HG03039 (cell line): ENCODE measurements around the gene TAS1R2.
"Not testable (repeated sequence)": the region's sequence is repeated elsewhere in the genome, so short reads cannot be mapped to it uniquely, and the experiment has no call there.

ENCODE experiments used
- ATAC-seq: cut with Tn5 transposase; IDR thresholded peaks from one replicate; pipeline ENCODE4 v1.9.1; 2021; ENCODE audit warnings: mild to moderate bottlenecking, moderate library complexity; ENCODE audit not compliant: unreplicated experiment

TAS1R2 gene

DNA sequence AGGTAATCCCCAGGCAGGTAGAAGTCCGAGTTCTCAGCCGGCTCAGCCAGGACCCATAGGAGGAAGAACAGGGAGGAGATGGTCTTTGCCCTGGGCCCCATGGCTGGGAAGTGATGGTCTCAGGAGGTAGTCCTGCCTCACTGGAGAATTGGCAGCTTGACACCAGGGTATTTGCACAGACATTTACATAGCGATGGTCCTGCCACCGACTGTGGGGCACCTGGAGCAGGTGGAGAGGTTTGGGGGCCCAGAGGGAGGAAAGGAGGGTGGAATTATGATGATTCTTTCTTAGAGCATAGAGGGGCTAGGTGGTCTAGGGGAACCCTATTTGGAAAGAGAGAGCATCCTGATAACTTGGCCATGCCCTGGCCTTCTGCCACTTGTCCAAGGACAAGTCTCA is at the start of gene TAS1R2:
TAS1R2 (minus strand) TSS at position 101 of the 400 bp plus-strand sequence; CDS start at position 101, 0 bp downstream.
- ATAC-seq = no peak

DNA sequence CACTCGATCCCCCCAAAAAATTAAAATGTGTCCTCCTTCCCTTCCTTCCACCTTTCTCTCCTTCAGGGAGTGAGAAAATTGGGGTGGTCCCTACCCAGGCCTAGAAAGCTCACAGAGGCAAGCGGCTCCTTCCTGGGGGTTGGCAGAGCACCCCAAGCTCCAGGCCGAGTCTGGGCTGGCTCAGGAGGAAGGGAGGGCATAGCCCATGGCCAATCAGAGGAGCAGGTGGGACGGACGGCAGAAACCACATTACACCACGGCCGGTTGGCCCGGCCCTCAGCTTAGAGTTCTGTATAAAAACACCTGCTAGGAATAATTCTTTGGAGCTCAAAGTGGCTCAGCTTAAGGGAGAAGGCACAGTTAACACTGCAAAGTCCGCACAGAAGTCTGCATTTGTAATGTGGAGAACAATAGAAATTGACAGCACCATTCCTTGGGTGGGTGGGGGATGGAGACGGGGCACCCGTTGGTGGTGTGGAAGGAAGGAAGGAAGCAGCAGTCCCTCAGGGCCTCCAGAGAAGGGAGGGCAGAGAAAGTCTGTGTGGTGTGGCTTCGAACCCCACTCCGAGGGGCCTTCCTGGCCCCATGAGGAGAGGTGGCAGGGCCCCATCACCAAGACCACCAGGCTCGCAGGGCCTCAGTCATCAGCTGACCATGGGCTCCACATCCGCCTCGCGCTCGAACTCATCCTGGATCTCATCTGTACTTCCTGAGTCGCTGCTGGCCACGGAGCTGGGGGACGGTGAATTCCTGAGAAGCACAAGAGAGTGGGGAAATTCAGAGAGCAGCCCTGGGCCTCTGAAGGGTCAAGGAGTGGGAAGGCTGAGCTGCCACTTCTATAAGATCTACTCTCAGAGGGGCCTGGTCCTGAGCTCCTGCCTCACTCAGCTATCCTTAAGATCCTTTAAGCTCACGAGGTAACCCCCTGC is 48.7 kb upstream of the TAS1R2 start:
- no peak for ATAC-seq

DNA sequence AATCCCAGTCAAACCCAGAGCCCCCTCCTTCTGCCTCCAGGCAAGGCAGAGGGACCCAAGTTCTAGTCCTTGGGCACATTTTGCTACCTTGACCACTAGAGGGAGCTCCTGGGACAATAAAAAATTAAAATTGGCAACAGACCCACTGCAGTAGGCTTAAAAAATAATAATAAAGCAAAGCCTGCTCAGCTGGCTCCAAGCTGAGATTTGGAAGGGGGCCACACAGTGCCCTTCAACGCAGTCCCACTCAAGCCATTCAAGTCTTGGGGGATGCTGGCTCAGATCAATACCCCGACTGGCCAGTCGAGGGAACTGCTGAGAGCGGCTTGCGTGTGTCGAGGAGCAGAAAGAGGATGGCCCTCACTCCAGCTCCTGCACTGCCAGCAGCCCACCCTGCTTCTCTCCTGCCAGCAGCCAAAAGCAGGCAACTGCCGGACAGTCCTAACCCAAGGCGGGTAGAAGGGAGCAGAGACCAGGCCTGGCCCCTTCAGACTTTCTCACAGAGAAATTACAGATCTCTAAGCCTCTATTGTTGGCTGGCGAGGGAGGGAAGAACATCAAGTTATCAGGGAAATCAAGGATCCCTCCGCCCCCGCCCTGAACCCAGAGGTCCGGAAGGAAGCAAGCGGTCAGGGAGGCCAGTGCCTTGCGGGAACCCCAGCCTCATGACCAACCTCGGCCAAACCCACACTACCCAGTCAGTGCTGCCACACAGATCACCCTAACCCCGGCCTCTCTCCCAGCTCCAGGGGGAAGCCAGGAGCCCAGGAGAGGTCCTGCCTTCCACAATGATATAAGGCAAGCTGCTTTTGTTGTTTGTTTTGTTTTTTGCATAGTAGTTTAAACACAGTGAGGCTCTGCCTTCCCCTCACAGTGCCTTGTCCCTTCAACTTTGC is 47.8 kb upstream of the TAS1R2 start:
- no peak for ATAC-seq

DNA sequence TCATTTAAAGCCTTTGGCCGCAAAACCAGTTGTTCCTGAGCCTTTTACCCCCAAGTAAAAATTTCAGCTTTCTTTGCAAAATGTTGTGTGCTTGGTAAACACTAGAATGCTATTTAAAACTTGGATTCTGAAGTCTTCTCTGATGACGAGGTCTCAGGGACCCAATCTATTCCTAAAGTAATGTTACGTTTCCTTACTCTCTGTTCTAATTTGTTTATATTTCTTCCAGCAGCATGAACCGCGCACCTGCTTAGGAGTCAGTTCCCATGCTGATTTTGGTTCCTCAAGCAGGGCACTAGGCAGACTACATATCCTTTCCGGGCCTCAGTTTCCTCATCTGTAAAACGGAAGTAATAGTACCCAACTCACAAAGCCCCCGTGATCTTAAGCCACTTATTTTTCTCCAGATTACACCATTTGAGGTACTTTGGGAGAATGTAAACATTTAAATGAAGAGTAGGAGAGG is 43.9 kb upstream of the TAS1R2 start:
- no peak for ATAC-seq

DNA sequence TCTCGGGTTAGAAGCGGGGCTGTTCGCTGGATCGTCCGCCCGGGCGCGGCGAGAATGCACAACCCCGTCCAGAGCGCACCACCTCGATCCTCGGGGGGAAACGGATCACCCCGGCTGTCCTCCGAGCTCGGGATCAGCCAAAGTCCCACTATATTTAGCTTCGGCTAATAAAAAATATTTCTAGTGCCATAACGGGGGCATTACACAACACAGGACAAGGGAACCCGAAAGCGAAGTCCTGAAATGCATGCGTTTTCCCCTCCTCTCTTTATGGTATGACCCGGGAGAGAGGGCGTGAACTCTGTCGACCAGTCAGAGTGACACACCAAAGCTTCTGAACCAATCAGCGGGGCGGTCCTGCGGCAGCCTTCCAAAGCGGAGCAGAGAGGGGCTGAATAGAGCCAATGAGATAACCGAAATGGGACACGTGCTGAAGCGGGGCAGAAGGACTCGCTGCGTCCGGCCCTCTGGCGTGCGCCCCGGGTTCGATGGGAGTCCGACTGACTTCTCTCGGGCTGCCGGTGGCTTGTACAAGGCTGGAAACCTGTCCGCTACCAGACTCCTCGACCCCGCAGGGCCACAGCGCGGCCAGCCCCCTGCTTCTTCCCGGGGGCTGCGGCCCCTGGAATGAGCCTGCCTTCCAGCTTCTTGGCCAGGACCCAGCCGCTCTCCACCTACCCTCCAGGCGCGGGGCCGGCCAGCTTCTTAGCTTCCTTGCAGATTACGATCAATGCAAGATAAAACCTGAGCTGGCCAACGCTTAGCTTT is 43.2 kb upstream of the TAS1R2 start, which contains the start of gene ALDH4A1:
ALDH4A1 (minus strand) TSS at position 33 of the 768 bp plus-strand sequence; CDS start at position 1, 32 bp downstream.
- ATAC-seq = peak; percentile 86

DNA sequence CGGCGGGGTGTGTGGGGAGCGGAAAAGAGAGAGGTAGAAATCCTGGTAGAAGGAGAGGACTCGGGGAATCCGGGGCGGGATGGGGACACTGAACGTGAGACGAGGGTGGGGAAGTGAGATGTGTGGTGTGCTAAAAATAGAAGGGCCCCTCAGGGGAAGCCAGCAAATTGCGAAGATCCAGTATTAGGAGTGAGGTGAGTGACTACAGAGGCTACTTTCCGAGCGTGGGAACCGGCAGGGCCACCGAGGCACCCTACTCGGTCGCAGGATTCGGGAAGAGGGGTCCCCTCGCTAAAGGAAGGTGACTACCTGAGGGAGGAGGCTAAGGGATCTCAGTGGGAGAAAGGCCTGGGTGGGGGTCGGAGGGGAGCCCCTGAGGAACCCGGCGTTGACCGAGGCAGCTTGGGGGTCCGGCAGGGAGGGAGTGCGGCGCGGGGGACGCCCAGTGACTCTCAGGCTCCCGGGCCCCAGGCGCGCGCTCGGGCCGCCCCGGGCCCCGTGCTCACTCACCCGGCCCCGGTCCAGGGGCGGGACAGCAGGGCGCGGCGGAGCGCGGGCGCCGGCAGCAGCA is 42.6 kb upstream of the TAS1R2 start:
- ATAC-seq = no peak

DNA sequence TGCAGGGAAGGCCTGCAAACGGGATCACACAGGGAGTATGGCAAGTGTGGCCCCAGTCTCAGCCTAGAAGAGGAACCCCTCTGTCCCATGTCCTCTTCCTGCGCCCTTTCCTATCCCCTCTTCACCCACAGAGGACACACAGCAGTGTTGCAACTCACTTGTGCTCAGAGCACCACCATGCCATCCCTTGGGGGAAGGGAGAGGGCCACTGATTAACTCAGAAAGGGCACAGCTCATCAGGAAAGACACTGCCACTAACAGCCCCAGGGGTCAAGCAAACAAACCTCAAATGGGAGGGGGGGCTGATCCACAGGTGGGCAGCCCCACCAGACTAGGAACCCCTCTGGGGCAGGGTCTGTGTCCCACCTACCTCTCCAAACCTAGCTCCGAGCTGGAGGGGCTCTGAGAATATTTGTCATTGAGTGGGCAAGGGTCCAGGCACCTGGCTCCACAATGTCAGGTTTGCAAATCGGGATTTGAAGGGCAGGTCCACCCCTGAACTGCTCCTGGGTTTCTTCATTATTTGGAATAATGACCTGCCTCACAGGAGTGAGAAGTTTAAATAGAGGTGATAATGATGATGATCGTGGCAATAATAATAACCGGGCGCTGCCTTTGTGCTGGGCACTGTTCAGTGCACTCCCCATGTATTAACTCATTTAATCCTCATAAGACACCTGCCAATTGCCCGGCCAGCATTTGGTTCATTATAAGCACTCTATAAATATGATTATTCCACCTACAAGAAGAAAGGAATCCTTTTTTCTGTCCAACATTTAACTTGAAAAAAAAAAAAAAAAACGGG is 41.9 kb upstream of the TAS1R2 start:
- ATAC-seq = no peak

DNA sequence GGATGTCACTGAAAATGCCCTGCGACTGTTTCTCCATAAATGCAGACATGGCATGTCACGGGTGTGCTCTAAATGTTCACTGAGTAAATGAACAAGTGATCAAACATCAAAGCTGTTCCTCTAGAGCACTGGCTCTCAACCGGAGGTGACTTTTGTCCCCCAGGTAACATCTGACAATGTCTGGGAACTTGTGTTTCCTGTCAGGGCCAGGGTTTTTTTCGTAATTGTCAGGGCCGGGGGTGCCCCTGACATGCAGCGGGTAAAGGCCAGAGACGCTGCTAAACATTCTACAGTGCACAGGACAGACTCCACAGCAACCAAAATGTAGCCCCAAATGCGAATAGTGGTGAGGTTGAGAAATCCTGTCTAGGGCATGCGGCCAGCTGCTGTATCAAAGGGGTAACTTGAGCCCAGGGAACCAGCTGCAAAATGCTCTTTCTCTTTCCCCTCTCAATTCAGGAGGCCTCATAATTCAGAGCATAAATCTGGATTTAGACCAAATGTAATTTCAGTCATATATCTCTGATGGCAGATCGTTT is 40.9 kb upstream of the TAS1R2 start:
- no peak for ATAC-seq

DNA sequence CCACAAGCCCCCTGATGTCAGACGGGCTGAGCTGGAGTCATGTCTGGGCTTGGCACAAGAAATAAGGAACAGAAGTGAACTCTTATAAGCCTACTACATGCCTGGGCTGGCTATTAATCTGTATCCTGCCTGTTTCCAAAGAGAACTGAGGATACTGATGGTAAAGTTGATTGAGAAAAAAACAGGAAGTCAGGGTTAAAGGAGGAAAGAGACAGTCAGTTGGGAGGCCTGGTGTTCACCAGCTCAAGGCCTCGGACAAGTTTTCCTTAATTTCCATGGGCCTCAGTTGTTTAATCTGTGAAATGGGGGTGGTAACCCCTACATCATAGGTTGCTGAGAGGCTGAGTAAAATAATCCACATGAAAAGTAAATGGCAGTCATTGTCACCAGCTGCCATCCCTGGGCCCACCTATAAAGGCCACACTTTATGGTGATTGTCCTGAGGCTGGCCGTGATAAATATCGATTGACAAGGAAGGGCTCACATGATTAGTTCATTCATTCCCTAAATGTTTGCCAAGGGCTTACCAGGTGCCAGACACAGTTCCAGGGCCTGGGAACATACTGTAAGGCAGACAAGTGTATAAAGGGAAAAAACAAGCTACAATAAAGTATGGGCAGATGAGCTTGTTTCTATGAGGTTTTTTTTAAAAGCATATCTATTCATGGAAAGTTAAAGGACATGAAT is 40.0 kb upstream of the TAS1R2 start:
- no peak for ATAC-seq

DNA sequence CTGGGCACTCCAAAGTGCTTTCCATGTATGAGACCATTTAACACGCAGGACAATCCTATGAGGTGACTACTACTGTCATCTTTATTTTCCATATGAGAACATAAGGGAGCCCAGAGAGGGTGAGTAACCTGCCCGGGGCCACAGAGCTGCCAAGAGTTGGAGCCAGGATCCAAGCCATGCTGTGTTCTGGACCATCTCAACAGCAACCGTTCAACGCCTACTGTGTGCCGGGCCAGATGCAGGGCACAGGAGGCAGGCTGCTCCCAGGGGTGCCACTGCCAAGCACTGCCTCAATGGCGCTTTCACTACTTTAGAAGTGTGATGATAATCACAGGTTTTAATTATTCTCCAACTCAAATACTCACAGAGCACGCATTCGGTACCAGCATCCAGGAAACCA is 39.1 kb upstream of the TAS1R2 start:
- no peak for ATAC-seq

DNA sequence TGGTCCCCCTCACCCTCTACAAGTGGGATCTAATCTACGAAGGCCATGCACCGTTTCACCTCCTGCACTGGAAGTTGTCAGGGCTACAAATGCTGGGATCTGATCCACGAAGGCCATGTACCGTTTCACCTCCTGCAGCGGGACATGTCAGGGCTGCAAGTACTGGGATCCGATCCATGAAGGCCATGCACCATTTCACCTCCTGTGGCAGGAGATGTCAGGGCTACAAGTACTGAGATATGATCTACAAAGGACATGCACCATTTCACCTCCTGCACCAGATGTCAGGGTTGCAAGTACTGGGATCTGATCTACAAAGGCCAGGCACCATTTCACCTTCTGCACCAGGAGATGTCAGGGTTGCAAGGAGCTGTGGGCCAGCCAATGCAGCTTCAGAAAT is 35.9 kb upstream of the TAS1R2 start:
- ATAC-seq = no peak

DNA sequence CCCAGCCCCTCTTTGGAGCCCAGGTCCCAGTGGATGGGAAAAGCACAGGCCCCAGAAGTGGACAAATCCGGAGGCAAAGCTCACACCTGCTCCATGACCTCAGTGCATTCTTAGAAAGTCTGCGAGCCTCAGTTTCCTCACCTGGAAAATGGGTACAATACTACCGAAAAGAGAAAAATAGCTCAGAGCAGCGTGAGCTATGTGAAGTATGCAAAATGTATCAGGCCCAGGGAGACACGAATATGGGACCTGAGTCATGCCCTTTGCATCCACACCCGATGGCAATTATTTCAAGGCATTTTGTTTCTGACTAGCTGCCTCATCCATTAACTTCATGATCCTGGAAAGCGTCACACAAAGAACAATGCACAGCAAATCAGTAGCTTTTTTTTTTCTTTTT is 33.7 kb upstream of the TAS1R2 start:
- ATAC-seq = no peak

DNA sequence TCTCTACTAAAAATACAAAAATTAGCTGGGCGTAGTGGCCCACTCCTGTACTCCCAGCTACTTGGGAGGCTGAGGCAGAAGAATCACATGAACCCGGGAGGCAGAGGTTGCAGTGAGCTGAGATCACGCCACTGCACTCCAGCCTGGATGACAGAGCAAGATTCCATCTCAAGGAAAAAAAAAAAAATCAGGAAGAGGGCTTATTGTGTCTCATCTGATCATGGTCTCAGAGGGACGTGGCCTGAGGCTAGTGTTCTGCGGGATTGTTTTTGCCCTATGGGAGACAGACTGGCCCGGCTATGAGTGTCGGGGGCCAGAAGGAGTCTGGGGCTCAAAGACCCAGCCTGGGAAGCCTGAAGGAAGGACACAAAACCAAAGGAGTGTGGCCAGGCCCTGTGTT is 32.4 kb upstream of the TAS1R2 start:
- not testable (repeated sequence) for ATAC-seq

DNA sequence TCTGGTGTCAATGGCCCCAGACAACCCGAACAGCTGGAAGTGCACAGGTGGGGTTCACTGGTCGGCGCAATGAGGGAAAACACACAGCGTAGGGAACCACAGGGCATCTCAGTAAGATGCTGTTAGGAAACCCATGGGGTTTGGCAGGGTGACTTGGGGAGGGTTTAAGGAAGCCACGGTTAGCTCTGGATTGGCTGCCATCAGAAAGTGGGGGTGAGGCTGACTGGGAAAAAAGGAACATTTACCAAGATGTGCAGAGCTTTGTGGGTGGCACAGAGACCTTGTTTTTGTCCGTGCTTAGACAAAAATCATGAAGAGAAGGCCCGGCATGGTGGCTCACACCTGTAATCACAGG is 31.9 kb upstream of the TAS1R2 start:
- ATAC-seq = no peak

DNA sequence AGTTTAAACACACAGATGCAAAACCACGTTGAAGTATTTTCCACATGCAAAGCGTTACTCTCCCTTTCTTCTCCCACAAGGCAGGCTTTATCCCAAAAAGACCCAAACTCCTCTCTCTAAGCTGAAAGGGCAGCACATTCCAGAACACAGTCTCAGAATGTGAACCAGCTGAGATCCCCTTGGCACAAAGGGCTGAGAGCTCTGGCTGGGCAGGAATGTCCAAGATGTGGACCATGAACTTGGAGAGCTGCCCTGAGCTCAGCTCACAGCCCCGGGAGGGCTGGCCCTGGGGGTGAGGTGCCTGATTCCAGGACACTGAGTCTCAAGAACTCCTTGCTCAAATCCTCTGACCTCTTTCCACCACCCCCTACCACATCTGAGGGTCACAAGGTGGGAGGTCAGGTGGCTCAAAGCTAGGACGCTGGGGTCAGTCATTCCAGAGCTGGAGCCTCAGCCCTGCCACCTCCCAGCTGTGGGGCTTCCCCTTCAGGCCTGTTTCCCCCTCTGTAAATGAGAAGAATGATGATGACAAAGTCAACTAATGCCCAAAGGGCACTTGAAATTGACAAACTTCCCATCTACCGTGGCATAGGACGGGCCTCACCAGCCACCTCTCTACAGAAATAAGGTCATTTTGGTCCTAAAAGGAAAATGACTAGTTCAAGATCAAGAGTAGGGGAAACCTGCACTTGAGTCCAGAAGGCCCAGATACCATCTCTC is 31.4 kb upstream of the TAS1R2 start:
- ATAC-seq = no peak

DNA sequence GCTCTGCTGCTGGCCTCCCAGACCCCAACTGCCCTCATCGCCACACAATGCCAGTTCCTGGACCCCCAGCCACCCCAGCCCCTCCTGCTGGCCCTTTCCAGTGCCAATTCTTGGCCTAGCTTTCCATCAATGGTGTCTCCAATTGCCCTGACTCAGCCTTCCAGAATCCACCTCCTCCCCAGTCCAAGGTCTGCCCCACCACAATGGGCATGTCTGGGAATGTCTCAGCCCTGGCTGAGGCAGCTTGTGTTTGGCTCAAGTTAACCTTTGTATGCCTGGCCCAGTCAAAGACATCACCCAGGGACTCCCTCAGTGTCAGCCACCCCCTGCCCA is 26.5 kb upstream of the TAS1R2 start:
- ATAC-seq = no peak

DNA sequence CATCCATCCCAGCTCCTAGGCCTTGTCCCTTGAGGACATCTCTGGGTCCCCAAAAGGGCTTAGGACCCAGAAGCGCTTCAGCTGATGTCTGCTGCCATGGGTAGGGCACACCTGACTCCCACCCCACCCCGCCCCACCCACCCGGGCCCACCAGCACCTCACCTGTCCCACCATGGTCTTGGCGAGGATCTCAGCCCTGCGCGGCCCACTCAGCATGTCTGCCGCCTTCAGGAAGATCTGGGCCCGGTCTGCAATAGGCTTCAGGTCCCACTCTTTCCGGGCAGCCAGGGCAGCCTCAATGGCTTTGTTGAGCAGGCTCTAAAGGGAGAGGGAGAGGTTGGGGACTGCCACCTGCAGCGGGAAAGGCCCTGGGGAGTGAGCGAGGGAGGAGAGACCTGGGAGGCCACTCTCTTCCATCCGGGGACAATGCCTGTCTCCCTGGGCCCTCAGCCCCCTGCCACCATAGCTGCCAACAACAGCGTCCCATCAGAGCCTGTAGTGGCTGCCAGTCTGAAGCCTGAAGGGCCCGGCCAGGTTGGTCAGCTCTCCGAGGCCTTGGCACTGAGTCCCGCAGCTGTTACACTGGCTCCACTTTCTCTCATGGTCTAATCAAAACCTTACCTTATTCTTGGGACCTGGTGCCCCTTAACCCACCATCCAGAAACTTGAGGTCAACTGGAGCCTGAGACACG is 26.0 kb upstream of the TAS1R2 start:
- ATAC-seq = no peak

DNA sequence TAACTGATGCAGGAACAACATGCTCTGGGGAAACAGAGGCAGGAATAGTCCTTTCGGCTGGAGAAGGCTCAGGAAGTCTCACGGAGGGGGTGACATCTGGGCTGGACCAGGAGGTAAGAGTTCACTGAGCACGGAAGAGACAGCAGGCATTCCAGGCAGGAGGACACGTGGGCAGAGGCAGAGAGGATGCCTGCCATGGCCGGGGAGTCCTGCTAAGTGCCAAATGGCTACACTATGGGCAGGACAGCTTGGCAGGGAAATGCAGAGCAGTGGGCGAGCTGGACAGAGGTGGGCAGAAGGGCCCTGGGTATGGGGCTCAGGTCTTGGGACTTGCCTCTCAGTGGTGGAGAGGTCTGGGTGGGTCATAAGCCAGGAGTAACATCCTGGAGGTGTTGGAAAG is 25.3 kb upstream of the TAS1R2 start:
- no peak for ATAC-seq
